T-helper 1 cell treated with Interleukin-12 subunit alpha and Interleukin-12 subunit beta and Interleukin-4 antibody, amounts not matched to agents 30 ng/mL and 1 ng/mL, for 36 hours (primary cell): Measurements from ENCODE around the gene CETN3. TPM values are rescaled to one million over a fixed set of nuclear protein-coding genes. Genes with fewer than 3 reads are reported as not detected.
"Not testable (repeated sequence)": the region's sequence is repeated elsewhere in the genome, so short reads cannot be mapped to it uniquely, and the experiment has no call there.

Experiments
- intact Hi-C: fragments of 100-400 bp; cut with micrococcal nuclease; formaldehyde crosslinking; loops from one replicate; pipeline ENCODE4 v1.15.1; 2024
- total RNA-seq: library from RNA; stranded (reverse); gene quantifications from 2 replicates; pipeline ENCODE4 v1.2.3, GENCODE V29; 2022

The CETN3 gene
- total RNA-seq, 1 donor from 2014 or later = 21.4 TPM

DNA sequence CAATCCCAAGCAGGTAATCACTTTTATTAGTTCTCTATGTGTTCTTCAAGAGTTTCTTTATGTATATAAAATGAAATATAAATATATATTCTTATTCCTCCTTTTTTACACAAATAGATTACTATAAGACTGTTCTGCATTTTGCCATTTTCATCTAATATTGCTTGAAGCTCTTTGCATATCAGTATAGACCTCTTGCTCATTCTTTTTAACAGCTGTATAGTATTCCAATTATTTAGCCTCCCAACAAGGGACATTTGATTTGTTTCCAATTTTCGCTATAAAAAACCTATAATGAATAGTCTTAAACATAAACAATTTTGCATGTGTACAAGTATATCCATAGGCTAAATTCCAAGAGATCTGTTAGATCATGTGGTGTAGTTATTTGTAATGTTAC, 25.2 kb downstream of the CETN3 start:
- intact Hi-C loops = no loop called here

DNA sequence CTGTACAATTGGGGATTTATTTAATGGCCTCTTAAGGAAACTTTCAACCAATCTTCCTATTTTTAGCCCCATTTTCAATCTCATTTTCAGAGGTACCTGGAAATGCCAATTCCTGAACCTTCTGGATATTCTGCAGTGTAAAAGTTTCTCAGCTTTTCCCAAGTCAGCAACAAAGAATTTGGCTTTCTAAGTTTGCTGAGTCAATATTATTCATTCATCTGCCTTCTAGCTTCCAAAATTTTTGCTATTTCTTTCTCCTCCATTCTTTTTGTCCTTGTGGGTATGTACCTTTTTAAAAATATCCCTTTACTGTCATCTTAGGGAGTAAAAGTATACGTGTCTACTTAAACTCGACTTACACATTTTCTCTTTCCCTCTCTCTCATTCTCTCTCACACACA, 25.7 kb downstream of the CETN3 start:
- intact Hi-C loops = no loop called here

DNA sequence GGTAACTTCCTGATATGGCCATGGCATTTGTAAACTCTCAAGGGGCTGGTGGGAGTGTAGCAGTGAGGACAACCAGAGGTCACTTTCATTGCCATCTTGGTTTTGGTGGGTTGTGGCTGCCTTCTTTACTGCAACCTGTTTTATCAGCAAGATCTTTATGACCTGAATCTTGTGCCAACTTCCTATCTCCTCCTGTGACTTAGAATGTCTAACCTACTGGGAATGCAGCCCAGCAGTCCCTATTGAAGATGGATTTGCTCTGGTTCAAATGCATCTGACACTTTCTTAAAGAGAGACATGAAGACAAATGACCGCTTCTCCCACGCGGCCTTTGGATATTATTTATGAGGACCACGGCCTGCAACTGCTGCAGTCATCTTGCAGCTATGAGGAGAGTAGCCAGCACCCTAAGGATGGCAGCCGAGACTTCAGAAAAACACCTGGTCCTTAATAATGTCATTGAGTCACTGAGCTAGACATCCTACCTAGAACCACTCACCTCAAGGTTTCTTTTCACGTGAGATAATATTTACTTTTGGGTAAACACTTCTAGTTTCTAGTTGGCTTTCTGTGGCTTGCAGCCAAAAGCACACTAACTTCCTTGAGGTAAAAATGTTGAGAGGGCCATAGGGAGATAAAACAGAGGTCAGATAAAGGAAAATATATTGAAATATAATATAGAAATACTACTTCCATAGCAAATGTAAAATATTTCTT, 28.2 kb downstream of the CETN3 start:
- intact Hi-C loops = no loop called here

DNA sequence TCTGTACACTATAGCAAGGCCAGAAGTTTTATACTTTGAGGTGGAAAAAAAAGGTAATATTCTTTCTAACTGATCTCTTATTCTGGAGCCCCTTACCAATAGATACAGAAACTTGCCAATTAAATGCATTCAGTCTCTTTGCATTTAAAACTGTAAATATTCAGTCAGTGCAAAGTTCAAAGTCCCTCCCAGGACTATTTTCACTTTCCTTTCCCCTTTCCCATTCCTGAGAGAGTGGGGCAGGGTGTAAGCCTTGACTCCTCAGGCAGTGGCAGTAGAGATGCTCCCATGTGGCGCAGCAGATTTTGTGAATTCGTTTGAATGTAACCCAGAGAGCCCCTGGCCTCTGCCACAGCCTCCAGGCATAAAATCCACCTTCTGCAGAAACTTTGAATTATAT, 29.9 kb downstream of the CETN3 start:
- intact Hi-C loops = no loop called here

GRCh38 chr5:90378752-90379151, 30.8 kb downstream of the CETN3 start:
- intact Hi-C loops = no loop called here

- intact Hi-C loops = not testable (repeated sequence)
Observed at GRCh38 chr5:90371269-90371668, 38.3 kb downstream of the CETN3 start.

DNA sequence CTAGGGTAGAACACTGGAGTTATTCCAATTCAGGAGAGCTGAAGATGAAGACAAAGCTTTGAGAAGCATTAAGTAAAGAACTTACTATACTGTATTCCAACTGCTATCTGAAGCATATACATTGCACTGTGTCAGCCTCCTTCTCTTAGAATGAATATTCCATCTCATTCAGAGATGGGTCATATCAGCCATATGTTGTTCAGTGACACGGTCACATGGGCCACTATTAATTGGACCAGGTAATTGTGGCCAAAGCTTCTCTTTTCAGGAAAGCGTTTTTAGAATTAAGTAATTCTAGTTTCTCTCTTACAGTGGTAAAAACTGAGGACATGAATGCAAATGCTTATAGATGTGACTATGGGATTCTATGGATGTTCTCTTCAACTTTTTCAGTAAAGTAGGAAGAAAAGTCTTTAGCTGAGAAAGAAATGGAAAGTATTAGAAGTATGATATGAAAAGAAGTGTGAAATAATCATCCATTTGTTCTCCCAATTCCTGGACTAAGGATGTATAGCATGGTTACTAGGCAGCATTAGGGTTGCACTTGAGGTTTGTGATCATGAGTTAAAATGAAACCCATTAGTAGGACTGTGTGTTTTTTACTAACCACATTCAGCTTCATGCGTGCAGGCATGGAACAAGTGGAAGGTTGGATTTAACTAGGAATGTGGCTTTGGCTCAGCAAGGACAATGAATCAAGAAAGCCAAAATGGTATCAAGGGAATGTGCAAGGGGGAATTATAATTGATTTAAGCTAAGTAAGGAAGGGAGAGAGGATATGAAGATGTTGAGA, 40.9 kb downstream of the CETN3 start:
- intact Hi-C loops = no loop called here

DNA sequence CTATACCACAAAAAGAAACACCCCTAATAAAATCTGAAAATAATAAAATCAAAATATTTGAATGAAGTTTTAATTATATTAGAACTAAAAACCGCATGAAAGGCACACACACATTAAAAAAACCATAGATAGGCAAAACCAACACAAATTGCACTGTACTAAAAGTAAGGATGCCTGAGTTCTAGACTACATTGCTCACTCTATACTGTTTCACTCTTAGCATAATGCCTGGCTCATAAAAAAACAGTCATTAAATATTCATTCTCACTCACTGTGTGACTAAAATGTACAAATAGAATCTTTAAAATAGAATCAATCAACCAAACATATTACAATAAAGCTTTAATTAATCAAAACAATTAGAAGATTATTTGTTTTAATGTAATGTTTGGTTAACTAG, 41.7 kb downstream of the CETN3 start:
- intact Hi-C loops = no loop called here

- intact Hi-C loops = no loop called here
Observed at GRCh38 chr5:90366948-90367347, 42.6 kb downstream of the CETN3 start.

DNA sequence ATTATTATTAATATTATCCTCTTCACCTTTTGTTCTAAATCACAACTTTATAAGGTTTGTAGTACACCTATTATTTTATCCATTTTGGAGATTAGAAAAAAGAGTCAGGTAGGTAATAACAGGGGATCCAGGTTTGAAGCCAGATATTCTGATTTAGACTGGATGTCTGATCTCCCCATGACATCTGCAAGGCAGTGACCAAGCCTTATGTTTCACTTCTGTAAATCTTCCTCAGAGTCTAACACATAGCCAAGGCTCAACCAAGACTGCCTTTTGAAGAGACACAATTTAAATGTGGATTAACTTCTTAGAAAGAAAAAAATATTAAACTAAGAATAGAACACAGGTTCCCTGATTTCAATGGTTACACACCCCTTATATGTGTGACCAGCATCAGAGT, 44.2 kb downstream of the CETN3 start:
- intact Hi-C loops = no loop called here

DNA sequence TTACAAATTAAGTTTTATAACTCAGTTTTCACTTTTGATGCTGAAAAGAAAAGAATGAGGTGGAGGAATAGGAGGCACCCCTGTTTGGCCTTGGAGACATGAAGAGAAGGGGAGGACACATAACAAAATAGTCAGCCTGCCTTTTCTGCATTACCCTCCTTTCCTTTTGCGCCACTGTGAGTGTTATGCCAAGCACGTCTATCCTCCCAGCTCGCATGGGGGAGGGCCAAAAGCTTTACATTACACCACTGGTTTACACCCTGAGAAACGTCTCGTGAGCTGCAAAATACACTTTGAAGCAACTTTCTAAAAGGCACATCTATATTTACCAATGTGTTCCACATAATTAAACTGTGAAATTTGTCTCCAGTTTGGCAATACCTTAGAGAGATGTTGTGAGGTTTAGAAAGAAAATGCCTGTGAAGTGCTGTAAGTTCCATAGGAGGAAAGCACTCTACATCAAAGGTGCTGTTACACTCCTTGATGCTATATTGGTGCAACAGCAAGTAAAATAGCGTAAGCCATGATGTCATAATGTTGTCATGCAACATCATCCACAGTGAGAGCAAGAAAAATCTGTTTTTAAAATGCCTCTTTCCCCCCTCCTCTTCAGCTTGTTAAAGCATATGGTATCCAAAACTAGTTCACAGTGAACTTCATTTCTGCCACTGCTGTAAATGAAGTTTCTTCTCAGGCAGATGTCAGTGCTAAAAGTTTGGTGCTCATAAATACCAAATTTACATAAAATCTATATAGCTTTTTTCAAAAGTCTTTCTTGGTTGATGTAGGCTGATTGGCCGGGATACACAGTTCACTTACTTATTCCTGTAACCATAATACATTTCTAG, 50.3 kb downstream of the CETN3 start:
- intact Hi-C loops = no loop called here

- intact Hi-C loops = no loop called here
Observed at GRCh38 chr5:90356622-90357021, 52.9 kb downstream of the CETN3 start.

DNA sequence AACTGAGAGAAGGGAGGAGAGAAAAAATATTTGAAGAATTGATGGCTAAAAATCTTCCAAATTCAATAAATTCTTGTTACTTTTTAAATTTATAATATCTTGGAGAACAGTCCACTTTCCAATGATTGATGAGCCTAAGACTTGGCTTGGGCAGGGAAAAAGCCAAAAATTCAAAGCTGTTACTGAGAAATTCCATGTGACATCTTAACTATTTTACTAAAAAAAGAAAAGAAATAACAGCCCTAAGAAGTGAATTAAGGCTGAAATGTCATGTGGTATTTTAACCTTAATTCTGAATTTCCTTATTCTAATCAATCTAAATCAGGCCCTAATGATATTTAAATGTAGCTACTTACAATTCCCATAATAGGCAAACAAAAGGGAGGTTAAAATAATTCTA, 53.4 kb downstream of the CETN3 start:
- intact Hi-C loops = no loop called here

DNA sequence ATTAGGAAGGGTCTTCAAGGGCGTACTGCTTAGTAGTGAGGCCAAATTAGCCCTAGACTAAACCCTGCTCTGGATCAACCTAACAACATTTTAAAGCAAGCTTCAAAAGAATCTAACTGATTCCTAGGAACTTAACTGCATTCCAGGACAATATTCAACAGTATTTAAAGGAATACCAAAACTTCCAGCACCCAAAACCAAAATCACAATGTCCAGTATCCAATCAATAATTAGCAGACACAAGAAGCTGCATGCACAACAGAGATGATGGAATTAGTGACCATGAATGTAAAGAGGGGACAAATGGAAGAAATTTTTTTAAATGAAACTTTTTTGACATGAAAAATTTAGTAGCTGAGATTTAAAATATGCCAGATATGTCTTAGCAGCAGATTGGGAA, 53.9 kb downstream of the CETN3 start:
- intact Hi-C loops = no loop called here

DNA sequence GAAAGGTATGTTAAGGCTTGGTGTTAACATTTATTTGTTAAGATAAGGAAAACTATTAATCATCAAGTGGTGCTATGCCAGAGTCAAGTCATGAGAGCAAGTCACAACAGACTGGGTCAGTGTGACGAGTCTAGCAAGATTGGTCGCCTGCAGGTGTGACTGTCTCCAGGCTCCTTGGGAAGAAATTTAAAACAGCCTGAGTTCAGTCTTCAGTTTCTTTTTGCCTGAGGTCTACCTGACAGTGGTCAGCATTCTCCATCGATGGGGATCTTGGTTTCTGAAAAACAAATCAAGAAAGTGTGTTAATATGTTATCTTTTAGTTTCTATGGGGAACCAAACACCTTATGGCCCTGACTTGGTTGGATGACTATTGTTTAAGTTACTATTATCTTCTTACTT, 56.3 kb downstream of the CETN3 start:
- intact Hi-C loops = no loop called here

DNA sequence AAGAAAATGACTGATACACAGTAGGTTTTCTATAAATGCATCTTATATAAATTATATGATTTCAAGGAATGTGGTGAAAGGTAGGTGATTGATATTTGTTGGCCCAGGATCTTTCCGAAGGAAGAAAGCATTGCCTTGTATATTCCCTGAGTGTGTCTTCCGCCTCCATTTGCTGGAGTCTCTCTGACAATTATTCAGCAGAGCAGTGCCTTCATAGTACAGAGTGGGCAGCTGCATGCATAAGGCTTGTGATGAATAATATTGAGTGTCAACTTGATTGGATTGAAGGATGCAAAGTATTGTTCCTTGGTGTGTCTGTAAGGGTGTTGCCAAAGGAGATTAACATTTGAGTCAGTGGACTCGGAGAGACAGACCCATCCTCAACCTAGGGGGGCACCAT, 58.5 kb downstream of the CETN3 start:
- intact Hi-C loops = no loop called here

DNA sequence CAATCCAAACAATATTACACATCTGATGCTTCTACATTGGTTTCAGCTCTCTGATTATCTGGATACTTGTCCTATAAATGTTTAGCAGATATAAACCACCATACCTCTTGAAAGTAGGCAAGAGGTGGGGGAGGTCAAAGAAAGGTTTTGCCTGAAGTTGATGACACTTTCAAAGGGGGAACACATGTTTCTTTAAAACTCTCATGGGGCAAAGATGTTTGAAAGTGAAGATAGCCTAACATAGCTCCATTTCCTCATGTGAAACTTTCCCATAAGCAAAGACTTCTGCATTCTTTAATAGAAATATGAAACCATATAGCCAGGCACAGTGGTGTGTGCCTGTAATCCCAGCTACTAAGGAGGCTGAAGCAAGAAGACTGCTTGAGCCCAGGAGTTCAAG, 62.1 kb downstream of the CETN3 start:
- intact Hi-C loops = no loop called here

DNA sequence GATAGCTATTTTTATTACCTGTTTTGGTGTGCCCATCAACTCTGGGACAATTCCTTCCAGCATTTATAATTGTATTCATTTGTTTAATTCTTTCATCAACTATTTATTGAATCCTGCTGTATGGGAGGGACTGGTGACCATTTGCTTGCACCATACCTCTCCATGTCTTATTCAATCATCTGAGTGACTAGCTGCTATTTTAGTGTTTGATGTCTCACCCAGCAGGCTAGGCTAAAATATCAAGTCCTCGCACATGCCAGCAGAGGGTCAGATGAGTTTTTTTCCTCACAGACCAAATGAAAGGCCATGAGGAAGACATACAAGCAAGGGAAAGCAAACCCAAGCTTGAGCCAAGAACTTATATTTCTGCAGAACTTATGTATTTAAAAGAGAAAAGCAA, 63.9 kb downstream of the CETN3 start:
- intact Hi-C loops = no loop called here

DNA sequence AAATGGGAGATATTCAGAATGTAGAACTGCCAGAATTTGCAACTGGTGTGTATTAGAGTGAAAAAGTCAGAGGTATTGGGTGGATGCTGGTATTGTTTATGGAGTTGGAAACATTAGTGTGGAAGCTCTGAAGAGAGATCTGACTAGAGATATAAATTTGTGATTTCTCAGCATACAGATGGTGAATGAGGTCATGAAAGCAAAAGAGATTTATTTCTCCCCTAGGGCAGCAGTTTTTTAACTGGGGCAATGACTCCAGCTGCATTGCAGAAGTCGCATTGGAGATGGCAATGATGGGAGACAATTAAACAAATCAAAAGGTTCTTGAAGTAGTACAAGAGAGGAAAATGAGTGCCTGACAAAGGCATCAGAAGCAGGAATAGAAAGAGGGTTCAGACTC, 64.9 kb downstream of the CETN3 start:
- intact Hi-C loops = no loop called here

DNA sequence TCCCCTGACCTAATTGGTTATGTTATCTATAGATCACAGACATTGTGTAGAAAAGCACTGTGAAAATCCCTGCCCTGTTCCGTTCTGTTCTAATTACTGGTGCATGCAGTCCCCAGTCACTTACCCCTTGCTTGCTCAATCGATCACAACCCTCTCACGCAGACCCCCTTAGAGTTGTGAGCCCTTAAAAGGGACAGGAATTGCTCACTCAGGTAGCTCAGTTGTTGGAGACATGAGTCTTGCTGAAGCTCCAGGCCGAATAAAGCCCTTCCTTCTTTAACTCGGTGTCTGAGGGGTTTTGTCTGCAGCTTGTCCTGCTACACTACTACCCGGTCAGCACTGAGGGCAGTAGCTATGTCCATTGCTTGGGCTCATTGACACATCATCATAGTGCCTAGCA, 65.8 kb downstream of the CETN3 start:
- intact Hi-C loops = not testable (repeated sequence)

- intact Hi-C loops = no loop called here
Observed at GRCh38 chr5:90342576-90342975, 67.0 kb downstream of the CETN3 start.
